SK-N-SH (cell line): Measurements from ENCODE around the gene G3BP2.

Source experiments
- CTCF ChIP-seq: fragments of 200-600 bp; sonication (generic); IDR thresholded peaks from 2 replicates; pipeline ENCODE4 v1.6.1; 2017; ENCODE audit warnings: antibody characterized with exemption, mild to moderate bottlenecking, moderate library complexity
- POLR2AphosphoS5 ChIP-seq: IDR thresholded peaks from 2 replicates; pipeline ENCODE4 v1.6.1; 2012; ENCODE audit warnings: low read depth, low read length
- TEAD4 ChIP-seq: IDR thresholded peaks from 2 replicates; pipeline ENCODE4 v1.4.0; 2012; ENCODE audit warnings: mild to moderate bottlenecking, borderline replicate concordance; ENCODE audit not compliant: insufficient read depth

DNA sequence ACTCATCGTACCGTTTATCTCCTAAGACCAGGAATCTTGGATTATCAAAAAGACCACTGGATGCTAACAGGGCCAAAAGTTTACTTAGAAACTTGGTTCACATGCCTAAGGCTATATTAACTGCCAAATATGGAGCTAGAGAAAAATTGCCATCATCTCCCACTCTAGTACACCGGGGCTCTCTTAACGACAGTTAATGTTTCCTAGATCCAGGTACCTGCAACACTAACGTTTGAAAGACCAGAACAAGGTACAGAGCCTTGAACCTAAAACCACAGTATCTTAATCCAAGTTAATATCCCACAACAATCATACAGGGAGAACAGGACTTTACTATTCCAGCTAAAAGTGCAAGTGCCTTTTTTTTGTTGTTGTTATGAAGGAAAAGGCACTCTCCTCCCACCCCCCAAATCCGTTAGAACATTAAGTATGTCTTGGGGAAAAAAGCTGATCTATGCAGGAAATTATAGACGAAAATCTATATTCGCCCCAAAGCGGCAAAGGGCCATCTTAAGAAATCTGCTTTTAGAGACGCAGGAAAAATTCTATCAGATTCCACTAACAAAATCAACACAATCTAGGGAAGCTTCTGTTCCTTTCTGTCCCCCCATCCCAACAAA lies 1.3 kb downstream of the G3BP2 start:
- TF ChIP-seq CTCF (no peak), POLR2AphosphoS5 (no peak), TEAD4 (no peak)
